ENCODE measurements around the gene TMEM132D.

Gene TMEM132D

GRCh38 chr12:129790930-129791329, 112.9 kb downstream of the TMEM132D start:
- H3K4me3 ChIP-seq (ENCODE audit: low read depth, low read length), result no peak overlapping the region
- ChIA-PET CTCF (no interaction called here), POLR2A (no interaction called here)
- no peak for DNase-seq (ENCODE audit: low read depth, low spot score)
- TF ChIP-seq CTCF (IDR thresholded peaks at IDR 0.05; ENCODE audit: insufficient read depth, low read length, missing control alignments), result no peak

DNA sequence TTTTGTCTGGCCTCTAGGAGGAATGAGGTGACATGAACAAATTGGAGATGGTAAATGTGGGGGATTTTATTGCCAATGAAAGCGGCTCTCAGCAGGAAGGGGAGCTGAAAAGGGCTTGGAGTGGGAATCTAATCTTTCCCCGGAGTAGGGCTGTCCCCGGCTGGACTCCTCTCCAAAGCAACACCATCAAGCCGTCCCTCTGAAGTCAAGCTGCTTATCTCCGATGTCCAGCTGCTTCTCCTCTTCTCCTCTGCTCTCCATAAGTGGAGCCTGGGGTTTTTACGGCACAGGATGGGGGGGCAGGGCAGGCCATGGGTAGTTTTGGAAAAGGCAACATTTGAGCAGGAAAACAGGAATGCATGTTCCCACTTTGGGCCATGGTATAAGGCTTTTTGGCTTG, 113.5 kb downstream of the TMEM132D start:
- no peak overlapping the region for H3K4me3 ChIP-seq (ENCODE audit: low read depth, low read length)
- ChIA-PET POLR2A (no interaction called here), CTCF (no interaction called here)
- no peak for TF ChIP-seq CTCF (IDR thresholded peaks at IDR 0.05; ENCODE audit: insufficient read depth, low read length, missing control alignments)
- DNase-seq (ENCODE audit: low read depth, low spot score), result no peak

DNA sequence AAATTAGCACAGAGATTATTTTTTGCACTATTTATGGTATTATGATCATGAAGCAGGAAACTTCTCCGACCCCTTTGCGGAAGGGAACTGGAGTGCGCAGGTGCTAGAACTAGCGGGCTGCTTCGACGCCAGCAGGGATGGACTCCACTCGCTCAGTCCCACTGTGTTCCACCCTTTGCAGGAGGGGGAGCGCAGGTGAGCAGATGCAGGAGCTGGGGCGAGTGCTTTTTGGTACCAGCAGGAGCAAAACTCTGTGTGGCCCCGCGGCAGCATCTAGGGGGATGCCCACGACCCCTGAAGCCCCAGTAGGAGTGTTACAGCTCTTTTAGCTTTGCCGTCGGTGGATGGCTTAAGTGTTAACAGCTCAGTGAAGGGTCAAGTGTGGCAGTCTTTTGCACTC, 113.9 kb downstream of the TMEM132D start:
- CTCF ChIA-PET, result no interaction called here
- DNase-seq (ENCODE audit: low read depth, low spot score), result no peak
- no peak overlapping the region for H3K4me3 ChIP-seq (ENCODE audit: low read depth, low read length)
- POLR2A ChIA-PET, result no interaction called here
- no peak for TF ChIP-seq CTCF (IDR thresholded peaks at IDR 0.05; ENCODE audit: insufficient read depth, low read length, missing control alignments)

- no peak for DNase-seq (ENCODE audit: low read depth, low spot score)
- POLR2A ChIA-PET, result no interaction called here
- CTCF ChIA-PET, result no interaction called here
- no peak overlapping the region for H3K4me3 ChIP-seq (ENCODE audit: low read depth, low read length)
- no peak for TF ChIP-seq CTCF (IDR thresholded peaks at IDR 0.05; ENCODE audit: insufficient read depth, low read length, missing control alignments)
Observed at GRCh38 chr12:129788506-129789084, 115.2 kb downstream of the TMEM132D start.

DNA sequence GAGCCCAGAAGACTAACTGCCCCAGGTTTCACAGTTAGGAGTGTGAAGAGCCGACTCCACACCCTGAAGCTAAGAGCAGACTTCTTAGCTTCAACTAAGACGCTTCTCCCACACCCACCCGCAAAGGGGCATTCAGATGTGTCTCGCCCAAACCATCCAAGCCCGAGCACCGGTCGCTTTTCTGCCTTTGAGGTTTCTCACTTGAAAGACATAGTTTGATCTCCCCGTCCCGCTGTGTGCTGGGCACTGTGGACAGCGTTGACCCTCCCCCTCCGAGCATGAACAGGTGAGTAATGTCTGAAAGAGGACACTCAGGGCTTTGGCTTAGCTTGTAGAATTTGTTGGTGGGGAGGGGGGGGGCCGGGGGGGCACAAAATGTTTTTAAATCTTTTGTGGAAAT, 123.8 kb downstream of the TMEM132D start:
- TF ChIP-seq CTCF (IDR thresholded peaks at IDR 0.05; ENCODE audit: insufficient read depth, low read length, missing control alignments), result no peak
- no peak overlapping the region for H3K4me3 ChIP-seq (ENCODE audit: low read depth, low read length)
- POLR2A ChIA-PET, result no interaction called here
- no peak for DNase-seq (ENCODE audit: low read depth, low spot score)
- CTCF ChIA-PET, result no interaction called here

- ChIA-PET POLR2A (no interaction called here), CTCF (no interaction called here)
- no peak for DNase-seq (ENCODE audit: low read depth, low spot score)
- no peak for TF ChIP-seq CTCF (IDR thresholded peaks at IDR 0.05; ENCODE audit: insufficient read depth, low read length, missing control alignments)
- H3K4me3 ChIP-seq (ENCODE audit: low read depth, low read length), result no peak overlapping the region
Observed at GRCh38 chr12:129779033-129779432, 124.8 kb downstream of the TMEM132D start.
